GM12878 (cell line): Measurements from ENCODE around the gene INPP5D. TPM values are rescaled to one million over a fixed set of nuclear protein-coding genes. Genes with fewer than 3 reads are reported as not detected.

Source experiments
- BACH1 ChIP-seq: fragments of 450-650 bp; IDR thresholded peaks from 2 replicates; pipeline ENCODE4 v1.6.1; 2017; ENCODE audit warnings: mild to moderate bottlenecking, borderline replicate concordance
- CEBPB ChIP-seq, 2 experiments: fragments of 150-350 bp in 1 of 2; IDR thresholded peaks; 2 replicates each; pipeline ENCODE4 v1.6.1; 2012 to 2014; ENCODE audit warnings: low read depth in 2 of 2, low read length in 2 of 2, borderline replicate concordance in 1 of 2, inconsistent platforms in 1 of 2
- EP300 ChIP-seq, 2 experiments: fragments of 150-350 bp in 1 of 2; IDR thresholded peaks; 2 replicates each; pipeline ENCODE4 v1.6.1; 2011 to 2012; ENCODE audit warnings: low read depth in 2 of 2, low read length in 2 of 2, borderline replicate concordance in 1 of 2, improper control_type of control experiment in 1 of 2, inconsistent platforms in 1 of 2; ENCODE audit not compliant: control insufficient read depth in 1 of 2
- ETV6 ChIP-seq, 2 experiments: fragments of 450-650 bp in 1 of 2; IDR thresholded peaks in 1 of 2; conservative IDR thresholded peaks in 1 of 2; 2 replicates each; pipeline ENCODE4 v1.6.1; 2014; ENCODE audit warnings: antibody characterized with exemption in 1 of 2, borderline replicate concordance in 1 of 2, low read depth in 1 of 2, mild to moderate bottlenecking in 1 of 2, moderate library complexity in 1 of 2
- HDGF ChIP-seq: fragments of 450-650 bp; IDR thresholded peaks from 2 replicates; pipeline ENCODE4 v1.6.1; 2016; ENCODE audit warnings: antibody characterized with exemption
- IKZF1 ChIP-seq: fragments of 450-650 bp; conservative IDR thresholded peaks from 2 replicates; pipeline ENCODE4 v1.6.1; 2017; ENCODE audit warnings: antibody characterized with exemption, mild to moderate bottlenecking
- IRF3 ChIP-seq: fragments of 450-650 bp; IDR thresholded peaks from 2 replicates; pipeline ENCODE4 v1.6.1; 2014; ENCODE audit warnings: mild to moderate bottlenecking
- KLF5 ChIP-seq: fragments of 450-650 bp; IDR thresholded peaks from 2 replicates; pipeline ENCODE4 v1.6.1; 2014; ENCODE audit warnings: mild to moderate bottlenecking; ENCODE audit not compliant: partially characterized antibody
- MEF2B ChIP-seq: fragments of 450-650 bp; IDR thresholded peaks from 2 replicates; pipeline ENCODE4 v1.6.1; 2018; ENCODE audit warnings: mild to moderate bottlenecking, moderate library complexity; ENCODE audit not compliant: partially characterized antibody, poor library complexity, severe bottlenecking
- MLLT1 ChIP-seq: fragments of 450-650 bp; IDR thresholded peaks from 2 replicates; pipeline ENCODE4 v1.6.1; 2016; ENCODE audit warnings: mild to moderate bottlenecking
- NFYB ChIP-seq: IDR thresholded peaks from 2 replicates; pipeline ENCODE4 v1.6.1; 2011; ENCODE audit warnings: low read depth, mild to moderate bottlenecking, low read length, improper control_type of control experiment, moderate library complexity; ENCODE audit not compliant: insufficient read depth
- POLR2A ChIP-seq: IDR thresholded peaks from 2 replicates; pipeline ENCODE4 v1.6.1; 2011; ENCODE audit warnings: low read depth, mild to moderate bottlenecking, low read length
- RUNX3 ChIP-seq: IDR thresholded peaks from 2 replicates; pipeline ENCODE4 v1.6.1; 2012; ENCODE audit warnings: low read length, inconsistent platforms
- SKIL ChIP-seq: fragments of 450-650 bp; IDR thresholded peaks from 2 replicates; pipeline ENCODE4 v1.6.1; 2017; ENCODE audit warnings: mild to moderate bottlenecking, low read depth, inconsistent platforms; ENCODE audit not compliant: poor library complexity, severe bottlenecking
- SPI1 ChIP-seq: IDR thresholded peaks from 2 replicates; pipeline ENCODE4 v1.6.1; 2011; ENCODE audit warnings: low read depth, mild to moderate bottlenecking, low read length, moderate library complexity, borderline replicate concordance; ENCODE audit not compliant: insufficient read depth
- STAT3 ChIP-seq: IDR thresholded peaks from 2 replicates; pipeline ENCODE4 v1.6.1; 2011; ENCODE audit warnings: low read depth, low read length, improper control_type of control experiment
- TARDBP ChIP-seq: IDR thresholded peaks from 2 replicates; pipeline ENCODE4 v1.6.1; 2016; ENCODE audit warnings: borderline replicate concordance
- YY1 ChIP-seq: IDR thresholded peaks from 2 replicates; pipeline ENCODE4 v1.6.1; 2011; ENCODE audit warnings: low read depth, mild to moderate bottlenecking, low read length
- ZNF207 ChIP-seq: fragments of 450-650 bp; IDR thresholded peaks from 2 replicates; pipeline ENCODE4 v1.6.1; 2014; ENCODE audit warnings: antibody characterized with exemption, mild to moderate bottlenecking, borderline replicate concordance
- ZNF592 ChIP-seq: fragments of 450-650 bp; IDR thresholded peaks from 2 replicates; pipeline ENCODE4 v1.6.1; 2017; ENCODE audit warnings: mild to moderate bottlenecking, moderate library complexity
- polyA plus RNA-seq, 11 experiments: library from polyadenylated mRNA; depleted of rRNA in 4 of 11; unstranded in 6 of 11; stranded (reverse) in 5 of 11; fragments of >200 nt; fragmentation: Nextera tagmentation in 4 of 11; fragmentation: Illumina TruSeq in 1 of 11; extraction: Ambion mirVana in 4 of 11; extraction: Trizol in 1 of 11; gene quantifications; 1 replicate in 1 of 11; 2 replicates in 10 of 11; pipeline versions ENCODE4 v1.2.1 to v1.2.3, GENCODE V29; 2011 to 2016; ENCODE audit warnings: inconsistent platforms in 2 of 11, missing spikeins in 2 of 11, low read depth in 1 of 11
- total RNA-seq, 4 experiments: library from RNA; depleted of rRNA in 3 of 4; stranded (reverse); fragments of >200 nt in 3 of 4; fragmentation: Illumina TruSeq in 1 of 4; extraction: Trizol in 1 of 4; gene quantifications; 2 replicates each; pipeline versions ENCODE4 v1.2.1 to v1.2.3, GENCODE V29; 2013 to 2021

Gene INPP5D
- total and polyA plus RNA-seq, 10 of the 15 experiments (the other 5 are each of a cell fraction or from before 2014, with no cell fraction given), result 11.8 to 139 (median 88.8) TPM

DNA sequence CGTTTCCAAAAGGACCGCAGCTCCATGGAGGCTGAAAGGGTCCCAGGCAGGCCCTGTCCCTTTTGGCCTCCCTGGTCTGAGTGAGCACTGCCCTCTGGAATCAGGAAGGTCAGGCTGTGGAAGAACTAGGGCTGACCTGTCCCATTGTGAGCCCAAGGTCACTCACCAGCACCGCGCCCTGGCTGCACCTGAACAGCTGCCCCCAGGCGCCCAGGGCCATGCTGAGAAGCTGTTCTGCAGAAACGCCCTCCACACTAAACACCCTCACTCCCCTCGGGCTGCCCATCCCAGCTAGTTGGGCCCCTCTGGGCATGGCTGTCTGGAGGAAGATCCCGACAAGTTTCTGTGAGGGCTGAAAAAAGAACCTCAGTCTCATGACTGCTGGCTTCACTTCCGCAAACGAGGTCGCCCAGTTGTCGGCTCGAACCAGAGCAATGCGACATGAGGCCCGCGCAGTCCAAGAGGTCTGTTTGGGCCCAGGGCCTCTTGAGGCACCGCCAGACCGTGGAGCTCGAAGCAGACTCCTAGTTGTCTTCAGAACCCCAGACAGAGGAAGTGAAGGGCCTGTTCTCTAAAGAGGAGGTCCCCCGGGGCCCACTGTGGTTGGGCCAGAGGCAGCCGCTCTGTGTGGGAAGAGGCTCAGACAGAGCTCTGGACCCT is 64.4 kb downstream of the INPP5D start (continued):
- peak; percentile 96 for TF ChIP-seq MEF2B
- peak; percentile 71 for TF ChIP-seq SKIL
- no peak for TF ChIP-seq TARDBP
- TF ChIP-seq IRF3, result no peak
- peak; percentile 69 for TF ChIP-seq IKZF1
- peak; percentile 70 for TF ChIP-seq BACH1
- TF ChIP-seq POLR2A, result peak; percentile 60; the same call in 1 of the 2 replicates
- peak; percentile 59; the same call in 1 of the 2 replicates for TF ChIP-seq RUNX3
- 0 out of 2 replicates have a peak, but pooled peaks have one; percentile 25 for TF ChIP-seq YY1
- 0 out of 2 replicates have a peak, but pooled peaks have one; percentile 63 for TF ChIP-seq HDGF
- TF ChIP-seq STAT3, result no peak
- TF ChIP-seq ZNF207, result no peak
- TF ChIP-seq MLLT1, result 0 out of 2 replicates have a peak, but pooled peaks have one; percentile 46
- TF ChIP-seq SPI1, result peak; percentile 90
- no peak for TF ChIP-seq KLF5
- no peak for TF ChIP-seq CEBPB (IDR thresholded peaks at IDR 0.05; ENCODE audit: borderline replicate concordance in 1 of 2, low read depth in 2 of 2, low read length in 2 of 2)
- TF ChIP-seq ZNF592, result 0 out of 2 replicates have a peak, but pooled peaks have one; percentile 78
- TF ChIP-seq NFYB, result no peak
- 0 out of 4 replicates have a peak, but pooled peaks of 1 of the 2 experiments have one; percentile 51 for TF ChIP-seq EP300 (IDR thresholded peaks at IDR 0.05; ENCODE audit: borderline replicate concordance in 1 of 2, control insufficient read depth in 1 of 2, low read depth in 2 of 2, low read length in 2 of 2)
- TF ChIP-seq ETV6 (conservative IDR thresholded peaks at IDR 0.05 in 1 of 2, IDR thresholded peaks at IDR 0.05 in 1 of 2; ENCODE audit: borderline replicate concordance in 1 of 2, low read depth in 1 of 2), result peak in 1 of 2 experiments; percentile 29; a peak in 1 of 4 replicates
